Stomach smooth muscle (tissue), 2 donors: ENCODE measurements around the gene IL1F10.
"Not testable (repeated sequence)": the region's sequence is repeated elsewhere in the genome, so short reads cannot be mapped to it uniquely, and the experiment has no call there.

ENCODE experiments used
- H3K27ac ChIP-seq: one replicate; pipeline ENCODE4 v1.7.0; 2013; ENCODE audit warnings: mild to moderate bottlenecking, low read length, inconsistent platforms
- H3K27me3 ChIP-seq, 2 donors: one replicate each; pipeline ENCODE4 v1.7.0; 2013; ENCODE audit warnings: low read length in 2 of 2; ENCODE audit not compliant: insufficient read depth in 2 of 2, control insufficient read depth in 1 of 2
- H3K36me3 ChIP-seq, 2 donors: one replicate each; pipeline ENCODE4 v1.7.0; 2013; ENCODE audit warnings: low read length in 2 of 2; ENCODE audit not compliant: control insufficient read depth in 2 of 2, insufficient read depth in 2 of 2
- H3K4me1 ChIP-seq: one replicate; pipeline ENCODE4 v1.7.0; 2013; ENCODE audit warnings: low read length; ENCODE audit not compliant: control insufficient read depth, insufficient read depth
- H3K4me3 ChIP-seq, 2 donors: one replicate each; pipeline ENCODE4 v1.7.0; 2013; ENCODE audit warnings: low read length in 2 of 2
- H3K9ac ChIP-seq, 2 donors: one replicate each; pipeline ENCODE4 v1.7.0; 2013; ENCODE audit warnings: low read length in 2 of 2, mild to moderate bottlenecking in 1 of 2
- H3K9me3 ChIP-seq, 2 donors: one replicate each; pipeline ENCODE4 v1.7.0; 2013; ENCODE audit warnings: low read length in 2 of 2; ENCODE audit not compliant: control insufficient read depth in 2 of 2
- donor health status: healthy.
- donor health status: Pancreatic carcinoma.

Gene IL1F10

GRCh38 chr2:113093613-113093977 is 25.8 kb downstream of the IL1F10 start:
- Histone ChIP-seq H3K27me3 (no peaks in the 10 kb centered on the region), H3K4me3 (no peak overlapping the region), H3K4me1 (no peaks in the 10 kb centered on the region), H3K9ac (no peak overlapping the region), H3K36me3 (no peaks in the 10 kb centered on the region), H3K27ac (no peak overlapping the region), H3K9me3 (no peaks in the 10 kb centered on the region)

- H3K9me3 ChIP-seq, H3K4me1 ChIP-seq, H3K27ac ChIP-seq, H3K4me3 ChIP-seq, H3K36me3 ChIP-seq, H3K27me3 ChIP-seq, H3K9ac ChIP-seq: not testable (repeated sequence)
Observed at GRCh38 chr2:113096306-113096705, 28.5 kb downstream of the IL1F10 start.

GRCh38 chr2:113096842-113097618 is 29.3 kb downstream of the IL1F10 start:
- H3K4me3 ChIP-seq, H3K27me3 ChIP-seq, H3K9ac ChIP-seq, H3K4me1 ChIP-seq, H3K36me3 ChIP-seq, H3K27ac ChIP-seq, H3K9me3 ChIP-seq: not testable (repeated sequence)

GRCh38 chr2:113098041-113098440 is 30.3 kb downstream of the IL1F10 start:
- H3K9ac ChIP-seq = no peak overlapping the region
- H3K4me1 ChIP-seq = no peaks in the 10 kb centered on the region
- no peak overlapping the region for H3K4me3 ChIP-seq
- no peaks in the 10 kb centered on the region for H3K27me3 ChIP-seq
- no peaks in the 10 kb centered on the region for H3K36me3 ChIP-seq
- no peak overlapping the region for H3K27ac ChIP-seq
- peaks cover 0 to 1% of the 10 kb centered on the region in 2 donors for H3K9me3 ChIP-seq

GRCh38 chr2:113098532-113098931 is 30.8 kb downstream of the IL1F10 start:
- no peak overlapping the region for H3K4me3 ChIP-seq
- no peaks in the 10 kb centered on the region for H3K27me3 ChIP-seq
- no peak overlapping the region for H3K27ac ChIP-seq

GRCh38 chr2:113102133-113102532 is 34.4 kb downstream of the IL1F10 start:
- Histone ChIP-seq H3K27me3 (no peaks in the 10 kb centered on the region), H3K9me3 (peaks cover 5% of the 10 kb centered on the region in 2 donors), H3K36me3 (no peaks in the 10 kb centered on the region), H3K4me1 (no peaks in the 10 kb centered on the region), H3K27ac (no peak overlapping the region), H3K9ac (no peak overlapping the region), H3K4me3 (no peak overlapping the region)

More at GRCh38 chr2:113098532-113098931, 30.8 kb downstream of the IL1F10 start:
- Histone ChIP-seq H3K36me3 (no peaks in the 10 kb centered on the region), H3K4me1 (no peaks in the 10 kb centered on the region), H3K9me3 (peaks cover 3 to 5% of the 10 kb centered on the region in 2 donors), H3K9ac (no peak overlapping the region)

- Histone ChIP-seq H3K9me3 (peaks cover 5% of the 10 kb centered on the region in 2 donors), H3K4me3 (no peak overlapping the region), H3K4me1 (no peaks in the 10 kb centered on the region), H3K36me3 (no peaks in the 10 kb centered on the region), H3K27ac (no peak overlapping the region), H3K9ac (no peak overlapping the region), H3K27me3 (no peaks in the 10 kb centered on the region)
Observed at GRCh38 chr2:113103277-113103676, 35.5 kb downstream of the IL1F10 start.

- H3K27ac ChIP-seq = no peak overlapping the region
- no peaks in the 10 kb centered on the region for H3K27me3 ChIP-seq
- H3K4me1 ChIP-seq = no peaks in the 10 kb centered on the region
- peaks cover 5% of the 10 kb centered on the region in 2 donors for H3K9me3 ChIP-seq
- no peaks in the 10 kb centered on the region for H3K36me3 ChIP-seq
- H3K9ac ChIP-seq = no peak overlapping the region
- H3K4me3 ChIP-seq = no peak overlapping the region
Observed at GRCh38 chr2:113104054-113104611, 36.4 kb downstream of the IL1F10 start.

- Histone ChIP-seq H3K4me1 (no peaks in the 10 kb centered on the region), H3K4me3 (no peak overlapping the region), H3K36me3 (no peaks in the 10 kb centered on the region), H3K9me3 (peaks cover 5% of the 10 kb centered on the region in 2 donors), H3K9ac (no peak overlapping the region), H3K27me3 (no peaks in the 10 kb centered on the region), H3K27ac (no peak overlapping the region)
Observed at GRCh38 chr2:113105047-113105785, 37.4 kb downstream of the IL1F10 start.

GRCh38 chr2:113111121-113111520 is 43.4 kb downstream of the IL1F10 start:
- no peaks in the 10 kb centered on the region for H3K9me3 ChIP-seq
- H3K4me3 ChIP-seq = no peak overlapping the region
- no peak overlapping the region for H3K9ac ChIP-seq
- H3K27ac ChIP-seq = no peak overlapping the region
- no peaks in the 10 kb centered on the region for H3K4me1 ChIP-seq
- H3K36me3 ChIP-seq = no peaks in the 10 kb centered on the region
- H3K27me3 ChIP-seq = no peaks in the 10 kb centered on the region
